ENCODE measurements around the gene KIFBP. TPM values are rescaled to one million over a fixed set of nuclear protein-coding genes. Genes with fewer than 3 reads are reported as not detected.

The KIFBP gene
- total and polyA plus RNA-seq, 9 of the 15 experiments (the other 6 are each of a cell fraction or from before 2014, with no cell fraction given) = 5.6 to 23.2 (median 14.8) TPM

- TF ChIP-seq ZNF436 (CRISPR knock-in tag; IDR thresholded peaks at IDR 0.05) (no peak), IFI16 (CRISPR knock-in tag; IDR thresholded peaks at IDR 0.05) (no peak), MBD2 (IDR thresholded peaks at IDR 0.05; ENCODE audit: borderline replicate concordance, low read depth) (peak; percentile 90), CEBPZ (IDR thresholded peaks at IDR 0.05; ENCODE audit: borderline replicate concordance, low read depth, low read length) (no peak), RNF219 (CRISPR knock-in tag; IDR thresholded peaks at IDR 0.05) (no peak), ZNF407 (IDR thresholded peaks at IDR 0.05; ENCODE audit: low read depth) (no peak), E2F6 (IDR thresholded peaks at IDR 0.05; ENCODE audit: borderline replicate concordance in 1 of 2, extremely low read depth in 1 of 2, insufficient read depth in 1 of 2, insufficient read length in 1 of 2, low read depth in 1 of 2, low read length in 1 of 2, poor library complexity in 1 of 2, severe bottlenecking in 1 of 2) (peak; percentile 57 to 73)
Observed at GRCh38 chr10:68988530-68989316, at the start of gene KIFBP (continued).

Data from K562 (cell line).